HEK293 (cell line): Measurements from ENCODE around the gene ARMC8.

Experiments used
- GLIS2 ChIP-seq: fragments of 450-650 bp; formaldehyde crosslinking; IDR thresholded peaks from 2 replicates; pipeline ENCODE4 v1.5.1; 2016; ENCODE audit warnings: missing biosample characterization, missing genetic modification characterization
- IKZF3 ChIP-seq: fragments of 450-650 bp; IDR thresholded peaks from 2 replicates; pipeline ENCODE4 v1.5.0; 2018; ENCODE audit warnings: missing biosample characterization, mild to moderate bottlenecking, missing genetic modification characterization, moderate library complexity
- KLF9 ChIP-seq: fragments of 450-650 bp; formaldehyde crosslinking; IDR thresholded peaks from 2 replicates; pipeline ENCODE4 v1.5.1; 2016; ENCODE audit warnings: missing biosample characterization, missing genetic modification characterization, low read depth
- OVOL3 ChIP-seq: fragments of 450-650 bp; formaldehyde crosslinking; IDR thresholded peaks from 2 replicates; pipeline ENCODE4 v1.5.1; 2016; ENCODE audit warnings: missing biosample characterization, missing genetic modification characterization
- RBAK ChIP-seq: fragments of 450-650 bp; formaldehyde crosslinking; IDR thresholded peaks from 2 replicates; pipeline ENCODE4 v1.5.1; 2016; ENCODE audit warnings: missing biosample characterization, missing genetic modification characterization
- ZBTB1 ChIP-seq: fragments of 450-650 bp; formaldehyde crosslinking; IDR thresholded peaks from 2 replicates; pipeline ENCODE4 v1.5.1; 2016; ENCODE audit warnings: missing biosample characterization, missing genetic modification characterization
- ZBTB8A ChIP-seq: fragments of 450-650 bp; formaldehyde crosslinking; IDR thresholded peaks from 2 replicates; pipeline ENCODE4 v1.5.1; 2016; ENCODE audit warnings: missing biosample characterization, missing genetic modification characterization
- ZFP69B ChIP-seq: fragments of 450-650 bp; formaldehyde crosslinking; IDR thresholded peaks from 2 replicates; pipeline ENCODE4 v1.5.1; 2016; ENCODE audit warnings: missing biosample characterization, missing genetic modification characterization
- ZNF10 ChIP-seq: fragments of 450-650 bp; formaldehyde crosslinking; IDR thresholded peaks from 2 replicates; pipeline ENCODE4 v1.5.1; 2017; ENCODE audit warnings: missing biosample characterization, missing genetic modification characterization
- ZNF175 ChIP-seq: fragments of 450-650 bp; formaldehyde crosslinking; IDR thresholded peaks from 2 replicates; pipeline ENCODE4 v1.5.1; 2016; ENCODE audit warnings: missing biosample characterization, missing genetic modification characterization
- ZNF184 ChIP-seq: fragments of 450-650 bp; IDR thresholded peaks from 2 replicates; pipeline ENCODE4 v1.5.1; 2018; ENCODE audit warnings: missing biosample characterization, mild to moderate bottlenecking, missing genetic modification characterization
- ZNF2 ChIP-seq: fragments of 450-650 bp; formaldehyde crosslinking; IDR thresholded peaks from 2 replicates; pipeline ENCODE4 v1.5.1; 2016; ENCODE audit warnings: missing biosample characterization, missing genetic modification characterization
- ZNF202 ChIP-seq: fragments of 450-650 bp; formaldehyde crosslinking; IDR thresholded peaks from 2 replicates; pipeline ENCODE4 v1.5.1; 2016; ENCODE audit warnings: missing biosample characterization, missing genetic modification characterization, borderline replicate concordance
- ZNF324 ChIP-seq: fragments of 450-650 bp; formaldehyde crosslinking; IDR thresholded peaks from 2 replicates; pipeline ENCODE4 v1.5.1; 2016; ENCODE audit warnings: missing biosample characterization, missing genetic modification characterization
- ZNF391 ChIP-seq: fragments of 450-650 bp; formaldehyde crosslinking; IDR thresholded peaks from 2 replicates; pipeline ENCODE4 v1.5.1; 2016; ENCODE audit warnings: low read depth, missing biosample characterization, missing genetic modification characterization, borderline replicate concordance
- ZNF394 ChIP-seq: fragments of 450-650 bp; formaldehyde crosslinking; IDR thresholded peaks from 2 replicates; pipeline ENCODE4 v1.5.1; 2016; ENCODE audit warnings: missing biosample characterization, missing genetic modification characterization, mild to moderate bottlenecking, moderate library complexity, borderline replicate concordance
- ZNF501 ChIP-seq: fragments of 450-650 bp; formaldehyde crosslinking; IDR thresholded peaks from 2 replicates; pipeline ENCODE4 v1.5.1; 2016; ENCODE audit warnings: missing biosample characterization, missing genetic modification characterization
- ZNF548 ChIP-seq: fragments of 450-650 bp; formaldehyde crosslinking; IDR thresholded peaks from 2 replicates; pipeline ENCODE4 v1.5.1; 2016; ENCODE audit warnings: missing biosample characterization, missing genetic modification characterization
- ZNF560 ChIP-seq: fragments of 450-650 bp; formaldehyde crosslinking; IDR thresholded peaks from 2 replicates; pipeline ENCODE4 v1.5.1; 2017; ENCODE audit warnings: missing biosample characterization, missing genetic modification characterization, borderline replicate concordance
- ZNF585B ChIP-seq: fragments of 450-650 bp; formaldehyde crosslinking; IDR thresholded peaks from 2 replicates; pipeline ENCODE4 v1.5.1; 2016; ENCODE audit warnings: missing biosample characterization, missing genetic modification characterization
- ZNF600 ChIP-seq: fragments of 450-650 bp; formaldehyde crosslinking; IDR thresholded peaks from 2 replicates; pipeline ENCODE4 v1.5.1; 2016; ENCODE audit warnings: missing biosample characterization, missing genetic modification characterization
- ZNF660 ChIP-seq: fragments of 450-650 bp; IDR thresholded peaks from 2 replicates; pipeline ENCODE4 v1.5.1; 2018; ENCODE audit warnings: missing biosample characterization, mild to moderate bottlenecking, missing genetic modification characterization
- ZNF843 ChIP-seq: fragments of 450-650 bp; formaldehyde crosslinking; IDR thresholded peaks from 2 replicates; pipeline ENCODE4 v1.5.1; 2016; ENCODE audit warnings: missing biosample characterization, missing genetic modification characterization
- TF ChIP-seq, protein P1 (sequence below): fragments of 450-650 bp; formaldehyde crosslinking; IDR thresholded peaks from 2 replicates; pipeline ENCODE4 v1.5.1; 2017; ENCODE audit warnings: missing biosample characterization, missing genetic modification characterization
- TF ChIP-seq, protein P2 (sequence below): fragments of 450-650 bp; formaldehyde crosslinking; IDR thresholded peaks from 2 replicates; pipeline ENCODE4 v1.5.1; 2016; ENCODE audit warnings: missing biosample characterization, missing genetic modification characterization
- TF ChIP-seq, protein P3 (sequence below): fragments of 450-650 bp; formaldehyde crosslinking; IDR thresholded peaks from 2 replicates; pipeline ENCODE4 v1.5.1; 2016; ENCODE audit warnings: missing biosample characterization, missing genetic modification characterization
- TF ChIP-seq, protein P4 (sequence below): fragments of 450-650 bp; IDR thresholded peaks from 2 replicates; pipeline ENCODE4 v1.5.1; 2018; ENCODE audit warnings: missing biosample characterization, mild to moderate bottlenecking, missing genetic modification characterization
- TF ChIP-seq, protein P5 (sequence below): fragments of 450-650 bp; formaldehyde crosslinking; IDR thresholded peaks from 2 replicates; pipeline ENCODE4 v1.5.1; 2016; ENCODE audit warnings: missing biosample characterization, missing genetic modification characterization
- TF ChIP-seq, protein P6 (sequence below): fragments of 450-650 bp; formaldehyde crosslinking; IDR thresholded peaks from 2 replicates; pipeline ENCODE4 v1.5.1; 2016; ENCODE audit warnings: missing biosample characterization, missing genetic modification characterization, borderline replicate concordance

ARMC8 gene

DNA sequence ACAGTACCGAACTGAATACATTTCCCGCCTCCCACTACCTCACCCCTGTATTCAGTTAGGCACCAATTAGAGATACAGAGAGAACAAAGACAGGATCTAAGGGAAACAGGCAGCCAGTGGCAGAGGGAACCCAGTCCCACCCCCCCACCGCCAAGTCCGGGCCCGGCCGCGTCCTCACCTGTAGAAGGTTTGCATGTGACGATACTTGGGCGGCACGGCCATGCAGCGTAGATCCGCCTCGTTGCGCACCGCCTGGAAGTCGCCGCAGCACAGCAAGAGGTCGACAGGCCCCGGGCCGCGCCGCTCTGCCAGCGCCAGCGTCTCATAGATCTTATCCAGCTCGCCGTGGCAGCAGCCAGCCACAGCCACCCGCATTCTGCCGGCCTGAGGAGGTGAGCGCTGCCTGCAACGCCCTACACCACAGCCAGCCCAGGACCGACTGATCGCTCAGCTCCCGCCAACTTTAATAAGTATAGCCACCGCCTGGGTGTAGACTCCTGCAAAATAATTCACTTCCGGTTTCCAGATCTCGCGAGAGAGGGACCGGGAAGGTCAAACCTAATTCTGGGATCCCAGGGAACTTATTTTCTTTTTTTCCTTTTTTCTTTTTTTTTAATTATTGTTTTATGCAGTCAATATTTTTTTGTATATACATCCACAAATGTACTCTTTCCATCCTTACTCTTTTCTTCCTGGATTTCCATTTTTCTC, 12.5 kb upstream of the ARMC8 start, which contains the start of gene DBR1 (continued):
- TF ChIP-seq, protein P1, sequence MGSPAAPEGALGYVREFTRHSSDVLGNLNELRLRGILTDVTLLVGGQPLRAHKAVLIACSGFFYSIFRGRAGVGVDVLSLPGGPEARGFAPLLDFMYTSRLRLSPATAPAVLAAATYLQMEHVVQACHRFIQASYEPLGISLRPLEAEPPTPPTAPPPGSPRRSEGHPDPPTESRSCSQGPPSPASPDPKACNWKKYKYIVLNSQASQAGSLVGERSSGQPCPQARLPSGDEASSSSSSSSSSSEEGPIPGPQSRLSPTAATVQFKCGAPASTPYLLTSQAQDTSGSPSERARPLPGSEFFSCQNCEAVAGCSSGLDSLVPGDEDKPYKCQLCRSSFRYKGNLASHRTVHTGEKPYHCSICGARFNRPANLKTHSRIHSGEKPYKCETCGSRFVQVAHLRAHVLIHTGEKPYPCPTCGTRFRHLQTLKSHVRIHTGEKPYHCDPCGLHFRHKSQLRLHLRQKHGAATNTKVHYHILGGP, result no peak
- TF ChIP-seq ZBTB1 (tag by site-specific recombination) (no peak), ZNF10 (tag by site-specific recombination) (peak; percentile 28; the same call in 1 of the 2 replicates), ZNF548 (no peak), GLIS2 (tag by site-specific recombination) (peak; percentile 60; the same call in 1 of the 2 replicates), KLF9 (no peak), ZNF184 (tag by site-specific recombination) (no peak), ZNF391 (peak; percentile 58; the same call in 1 of the 2 replicates), ZNF394 (tag by site-specific recombination) (peak; percentile 28; the same call in 1 of the 2 replicates), ZNF843 (tag by site-specific recombination) (no peak), ZNF600 (tag by site-specific recombination) (peak; percentile 90), IKZF3 (tag by site-specific recombination) (peak; percentile 50; the same call in 1 of the 2 replicates), OVOL3 (tag by site-specific recombination) (no peak), ZNF2 (peak; percentile 67), ZBTB8A (tag by site-specific recombination) (peak; percentile 36; the same call in 1 of the 2 replicates), ZNF324 (tag by site-specific recombination) (no peak), ZNF501 (0 out of 2 replicates have a peak, but pooled peaks have one; percentile 71), ZNF560 (tag by site-specific recombination) (no peak), RBAK (tag by site-specific recombination) (no peak), ZNF585B (tag by site-specific recombination) (no peak), ZNF660 (tag by site-specific recombination) (peak; percentile 53; the same call in 1 of the 2 replicates), ZNF175 (no peak), ZFP69B (tag by site-specific recombination) (peak; percentile 42; the same call in 1 of the 2 replicates), ZNF202 (tag by site-specific recombination) (no peak)
- TF ChIP-seq, protein P2, sequence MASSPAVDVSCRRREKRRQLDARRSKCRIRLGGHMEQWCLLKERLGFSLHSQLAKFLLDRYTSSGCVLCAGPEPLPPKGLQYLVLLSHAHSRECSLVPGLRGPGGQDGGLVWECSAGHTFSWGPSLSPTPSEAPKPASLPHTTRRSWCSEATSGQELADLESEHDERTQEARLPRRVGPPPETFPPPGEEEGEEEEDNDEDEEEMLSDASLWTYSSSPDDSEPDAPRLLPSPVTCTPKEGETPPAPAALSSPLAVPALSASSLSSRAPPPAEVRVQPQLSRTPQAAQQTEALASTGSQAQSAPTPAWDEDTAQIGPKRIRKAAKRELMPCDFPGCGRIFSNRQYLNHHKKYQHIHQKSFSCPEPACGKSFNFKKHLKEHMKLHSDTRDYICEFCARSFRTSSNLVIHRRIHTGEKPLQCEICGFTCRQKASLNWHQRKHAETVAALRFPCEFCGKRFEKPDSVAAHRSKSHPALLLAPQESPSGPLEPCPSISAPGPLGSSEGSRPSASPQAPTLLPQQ (tag by site-specific recombination), result 0 out of 2 replicates have a peak, but pooled peaks have one; percentile 40
- TF ChIP-seq, protein P3, sequence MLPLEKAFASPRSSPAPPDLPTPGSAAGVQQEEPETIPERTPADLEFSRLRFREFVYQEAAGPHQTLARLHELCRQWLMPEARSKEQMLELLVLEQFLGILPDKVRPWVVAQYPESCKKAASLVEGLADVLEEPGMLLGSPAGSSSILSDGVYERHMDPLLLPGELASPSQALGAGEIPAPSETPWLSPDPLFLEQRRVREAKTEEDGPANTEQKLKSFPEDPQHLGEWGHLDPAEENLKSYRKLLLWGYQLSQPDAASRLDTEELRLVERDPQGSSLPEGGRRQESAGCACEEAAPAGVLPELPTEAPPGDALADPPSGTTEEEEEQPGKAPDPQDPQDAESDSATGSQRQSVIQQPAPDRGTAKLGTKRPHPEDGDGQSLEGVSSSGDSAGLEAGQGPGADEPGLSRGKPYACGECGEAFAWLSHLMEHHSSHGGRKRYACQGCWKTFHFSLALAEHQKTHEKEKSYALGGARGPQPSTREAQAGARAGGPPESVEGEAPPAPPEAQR (tag by site-specific recombination), result no peak
- TF ChIP-seq, protein P4, sequence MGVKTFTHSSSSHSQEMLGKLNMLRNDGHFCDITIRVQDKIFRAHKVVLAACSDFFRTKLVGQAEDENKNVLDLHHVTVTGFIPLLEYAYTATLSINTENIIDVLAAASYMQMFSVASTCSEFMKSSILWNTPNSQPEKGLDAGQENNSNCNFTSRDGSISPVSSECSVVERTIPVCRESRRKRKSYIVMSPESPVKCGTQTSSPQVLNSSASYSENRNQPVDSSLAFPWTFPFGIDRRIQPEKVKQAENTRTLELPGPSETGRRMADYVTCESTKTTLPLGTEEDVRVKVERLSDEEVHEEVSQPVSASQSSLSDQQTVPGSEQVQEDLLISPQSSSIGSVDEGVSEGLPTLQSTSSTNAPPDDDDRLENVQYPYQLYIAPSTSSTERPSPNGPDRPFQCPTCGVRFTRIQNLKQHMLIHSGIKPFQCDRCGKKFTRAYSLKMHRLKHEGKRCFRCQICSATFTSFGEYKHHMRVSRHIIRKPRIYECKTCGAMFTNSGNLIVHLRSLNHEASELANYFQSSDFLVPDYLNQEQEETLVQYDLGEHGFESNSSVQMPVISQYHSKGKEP, result no peak
- TF ChIP-seq, protein P5, sequence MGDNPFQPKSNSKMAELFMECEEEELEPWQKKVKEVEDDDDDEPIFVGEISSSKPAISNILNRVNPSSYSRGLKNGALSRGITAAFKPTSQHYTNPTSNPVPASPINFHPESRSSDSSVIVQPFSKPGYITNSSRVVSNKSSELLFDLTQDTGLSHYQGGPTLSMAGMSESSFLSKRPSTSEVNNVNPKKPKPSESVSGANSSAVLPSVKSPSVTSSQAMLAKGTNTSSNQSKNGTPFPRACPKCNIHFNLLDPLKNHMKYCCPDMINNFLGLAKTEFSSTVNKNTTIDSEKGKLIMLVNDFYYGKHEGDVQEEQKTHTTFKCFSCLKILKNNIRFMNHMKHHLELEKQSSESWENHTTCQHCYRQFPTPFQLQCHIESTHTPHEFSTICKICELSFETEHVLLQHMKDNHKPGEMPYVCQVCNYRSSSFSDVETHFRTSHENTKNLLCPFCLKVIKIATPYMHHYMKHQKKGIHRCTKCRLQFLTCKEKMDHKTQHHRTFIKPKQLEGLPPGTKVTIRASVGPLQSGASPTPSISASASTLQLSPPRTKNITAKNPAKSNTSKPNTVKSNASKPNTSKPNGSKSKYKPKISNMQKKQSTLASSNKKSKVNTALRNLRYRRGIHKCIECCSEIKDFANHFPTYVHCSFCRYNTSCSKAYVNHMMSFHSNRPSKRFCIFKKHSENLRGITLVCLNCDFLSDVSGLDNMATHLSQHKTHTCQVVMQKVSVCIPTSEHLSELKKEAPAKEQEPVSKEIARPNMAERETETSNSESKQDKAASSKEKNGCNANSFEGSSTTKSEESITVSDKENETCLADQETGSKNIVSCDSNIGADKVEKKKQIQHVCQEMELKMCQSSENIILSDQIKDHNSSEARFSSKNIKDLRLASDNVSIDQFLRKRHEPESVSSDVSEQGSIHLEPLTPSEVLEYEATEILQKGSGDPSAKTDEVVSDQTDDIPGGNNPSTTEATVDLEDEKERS (tag by site-specific recombination), result no peak
- TF ChIP-seq, protein P6, sequence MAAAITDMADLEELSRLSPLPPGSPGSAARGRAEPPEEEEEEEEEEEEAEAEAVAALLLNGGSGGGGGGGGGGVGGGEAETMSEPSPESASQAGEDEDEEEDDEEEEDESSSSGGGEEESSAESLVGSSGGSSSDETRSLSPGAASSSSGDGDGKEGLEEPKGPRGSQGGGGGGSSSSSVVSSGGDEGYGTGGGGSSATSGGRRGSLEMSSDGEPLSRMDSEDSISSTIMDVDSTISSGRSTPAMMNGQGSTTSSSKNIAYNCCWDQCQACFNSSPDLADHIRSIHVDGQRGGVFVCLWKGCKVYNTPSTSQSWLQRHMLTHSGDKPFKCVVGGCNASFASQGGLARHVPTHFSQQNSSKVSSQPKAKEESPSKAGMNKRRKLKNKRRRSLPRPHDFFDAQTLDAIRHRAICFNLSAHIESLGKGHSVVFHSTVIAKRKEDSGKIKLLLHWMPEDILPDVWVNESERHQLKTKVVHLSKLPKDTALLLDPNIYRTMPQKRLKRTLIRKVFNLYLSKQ (tag by site-specific recombination), result no peak
